Ishikawa (cell line): ENCODE data around the gene RAB6B.
A peak's percentile ranks its signal among the peaks of the same experiment; 100 is the strongest.

Source experiments
- CEBPB ChIP-seq: IDR thresholded peaks from 2 replicates; pipeline ENCODE4 v1.6.1; 2012
- CREB1 ChIP-seq: IDR thresholded peaks from 2 replicates; pipeline ENCODE4 v1.6.1; 2012; ENCODE audit warnings: low read depth
- EGR1 ChIP-seq: IDR thresholded peaks from 2 replicates; pipeline ENCODE4 v1.6.1; 2012
- EP300 ChIP-seq: IDR thresholded peaks from 2 replicates; pipeline ENCODE4 v1.6.1; 2012; ENCODE audit warnings: borderline replicate concordance
- FOXM1 ChIP-seq: IDR thresholded peaks from 2 replicates; pipeline ENCODE4 v1.6.1; 2012; ENCODE audit warnings: low read depth, borderline replicate concordance
- NFIC ChIP-seq: IDR thresholded peaks from 2 replicates; pipeline ENCODE4 v1.6.1; 2012
- RAD21 ChIP-seq: IDR thresholded peaks from 2 replicates; pipeline ENCODE4 v1.6.1; 2012; ENCODE audit warnings: low read depth
- TAF1 ChIP-seq: IDR thresholded peaks from 2 replicates; pipeline ENCODE4 v1.6.1; 2012; ENCODE audit warnings: low read depth, mild to moderate bottlenecking
- TCF12 ChIP-seq: IDR thresholded peaks from 2 replicates; pipeline ENCODE4 v1.6.1; 2012; ENCODE audit warnings: low read depth
- TEAD4 ChIP-seq: IDR thresholded peaks from 2 replicates; pipeline ENCODE4 v1.6.1; 2012
- YY1 ChIP-seq: IDR thresholded peaks from 2 replicates; pipeline ENCODE4 v1.6.1; 2012; ENCODE audit warnings: low read depth
- ZBTB7A ChIP-seq: IDR thresholded peaks from 2 replicates; pipeline ENCODE4 v1.6.1; 2012; ENCODE audit warnings: low read depth
- TF ChIP-seq, protein P1 (sequence below): IDR thresholded peaks from 2 replicates; pipeline ENCODE4 v1.6.1; 2012
- TF ChIP-seq, protein P2 (sequence below): IDR thresholded peaks from 2 replicates; pipeline ENCODE4 v1.6.1; 2012; ENCODE audit warnings: low read depth, mild to moderate bottlenecking
- TF ChIP-seq, protein P3 (sequence below): IDR thresholded peaks from 2 replicates; pipeline ENCODE4 v1.6.1; 2012

RAB6B gene

DNA sequence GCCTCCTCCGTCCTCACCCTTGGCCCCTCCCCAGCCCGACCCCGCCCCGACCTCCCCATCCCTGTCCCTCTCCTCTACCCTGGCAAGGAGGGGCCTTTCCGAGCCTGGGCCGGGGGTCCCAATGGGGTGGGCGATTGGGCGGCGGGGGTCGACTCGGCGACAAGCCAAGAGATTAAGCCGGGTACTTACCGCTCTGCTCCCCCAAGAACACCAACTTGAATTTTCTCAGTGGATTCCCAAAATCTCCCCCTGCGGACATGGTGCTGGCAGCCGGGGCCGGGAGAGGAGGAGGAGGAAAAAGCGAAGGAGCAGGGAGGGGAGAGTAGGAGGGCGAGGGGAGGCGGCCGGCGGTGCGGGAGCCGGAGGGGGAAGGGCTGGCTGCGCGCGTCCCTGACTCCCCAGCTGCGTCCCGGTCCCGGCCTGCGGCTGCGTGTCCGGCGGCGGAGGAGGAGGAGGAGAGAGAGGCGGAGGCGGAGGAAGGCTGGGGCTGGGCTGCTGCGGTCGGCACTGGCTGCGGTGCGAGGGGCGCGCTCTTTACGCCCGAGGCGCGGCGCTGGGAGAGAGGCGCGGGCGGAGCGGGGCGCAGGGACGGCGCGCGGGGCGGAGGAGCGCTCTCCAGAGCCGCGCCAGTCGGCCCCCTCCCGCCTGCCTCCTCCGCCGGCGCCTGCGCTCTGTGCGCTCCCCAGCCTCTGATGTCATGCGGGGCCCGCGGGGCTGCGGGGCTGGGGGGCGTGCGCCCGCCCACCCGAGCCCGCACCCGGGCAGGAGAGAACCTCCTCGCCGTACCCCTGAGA is at the start of gene RAB6B:
Gene RAB6B (minus strand): TSS at position 675 of the 794 bp plus-strand sequence. CDS start 416 bp downstream, at position 259.
- TF ChIP-seq, protein P1, sequence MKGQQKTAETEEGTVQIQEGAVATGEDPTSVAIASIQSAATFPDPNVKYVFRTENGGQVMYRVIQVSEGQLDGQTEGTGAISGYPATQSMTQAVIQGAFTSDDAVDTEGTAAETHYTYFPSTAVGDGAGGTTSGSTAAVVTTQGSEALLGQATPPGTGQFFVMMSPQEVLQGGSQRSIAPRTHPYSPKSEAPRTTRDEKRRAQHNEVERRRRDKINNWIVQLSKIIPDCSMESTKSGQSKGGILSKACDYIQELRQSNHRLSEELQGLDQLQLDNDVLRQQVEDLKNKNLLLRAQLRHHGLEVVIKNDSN = no peak
- no peak for TF ChIP-seq TCF12
- TF ChIP-seq, protein P2, sequence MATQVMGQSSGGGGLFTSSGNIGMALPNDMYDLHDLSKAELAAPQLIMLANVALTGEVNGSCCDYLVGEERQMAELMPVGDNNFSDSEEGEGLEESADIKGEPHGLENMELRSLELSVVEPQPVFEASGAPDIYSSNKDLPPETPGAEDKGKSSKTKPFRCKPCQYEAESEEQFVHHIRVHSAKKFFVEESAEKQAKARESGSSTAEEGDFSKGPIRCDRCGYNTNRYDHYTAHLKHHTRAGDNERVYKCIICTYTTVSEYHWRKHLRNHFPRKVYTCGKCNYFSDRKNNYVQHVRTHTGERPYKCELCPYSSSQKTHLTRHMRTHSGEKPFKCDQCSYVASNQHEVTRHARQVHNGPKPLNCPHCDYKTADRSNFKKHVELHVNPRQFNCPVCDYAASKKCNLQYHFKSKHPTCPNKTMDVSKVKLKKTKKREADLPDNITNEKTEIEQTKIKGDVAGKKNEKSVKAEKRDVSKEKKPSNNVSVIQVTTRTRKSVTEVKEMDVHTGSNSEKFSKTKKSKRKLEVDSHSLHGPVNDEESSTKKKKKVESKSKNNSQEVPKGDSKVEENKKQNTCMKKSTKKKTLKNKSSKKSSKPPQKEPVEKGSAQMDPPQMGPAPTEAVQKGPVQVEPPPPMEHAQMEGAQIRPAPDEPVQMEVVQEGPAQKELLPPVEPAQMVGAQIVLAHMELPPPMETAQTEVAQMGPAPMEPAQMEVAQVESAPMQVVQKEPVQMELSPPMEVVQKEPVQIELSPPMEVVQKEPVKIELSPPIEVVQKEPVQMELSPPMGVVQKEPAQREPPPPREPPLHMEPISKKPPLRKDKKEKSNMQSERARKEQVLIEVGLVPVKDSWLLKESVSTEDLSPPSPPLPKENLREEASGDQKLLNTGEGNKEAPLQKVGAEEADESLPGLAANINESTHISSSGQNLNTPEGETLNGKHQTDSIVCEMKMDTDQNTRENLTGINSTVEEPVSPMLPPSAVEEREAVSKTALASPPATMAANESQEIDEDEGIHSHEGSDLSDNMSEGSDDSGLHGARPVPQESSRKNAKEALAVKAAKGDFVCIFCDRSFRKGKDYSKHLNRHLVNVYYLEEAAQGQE = no peak
- no peak for TF ChIP-seq YY1
- TF ChIP-seq, protein P3, sequence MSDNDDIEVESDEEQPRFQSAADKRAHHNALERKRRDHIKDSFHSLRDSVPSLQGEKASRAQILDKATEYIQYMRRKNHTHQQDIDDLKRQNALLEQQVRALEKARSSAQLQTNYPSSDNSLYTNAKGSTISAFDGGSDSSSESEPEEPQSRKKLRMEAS = no peak; the same call in 1 of the 2 replicates
- no peak for TF ChIP-seq TEAD4
- peak; percentile 53; the same call in 1 of the 2 replicates for TF ChIP-seq ZBTB7A
- TF ChIP-seq RAD21 = no peak
- TF ChIP-seq FOXM1 = no peak
- TF ChIP-seq EGR1 = 0 out of 2 replicates have a peak, but pooled peaks have one; percentile 34
- TF ChIP-seq CREB1 = no peak
- no peak; the same call in 1 of the 2 replicates for TF ChIP-seq TAF1
- no peak for TF ChIP-seq CEBPB
- no peak for TF ChIP-seq NFIC

DNA sequence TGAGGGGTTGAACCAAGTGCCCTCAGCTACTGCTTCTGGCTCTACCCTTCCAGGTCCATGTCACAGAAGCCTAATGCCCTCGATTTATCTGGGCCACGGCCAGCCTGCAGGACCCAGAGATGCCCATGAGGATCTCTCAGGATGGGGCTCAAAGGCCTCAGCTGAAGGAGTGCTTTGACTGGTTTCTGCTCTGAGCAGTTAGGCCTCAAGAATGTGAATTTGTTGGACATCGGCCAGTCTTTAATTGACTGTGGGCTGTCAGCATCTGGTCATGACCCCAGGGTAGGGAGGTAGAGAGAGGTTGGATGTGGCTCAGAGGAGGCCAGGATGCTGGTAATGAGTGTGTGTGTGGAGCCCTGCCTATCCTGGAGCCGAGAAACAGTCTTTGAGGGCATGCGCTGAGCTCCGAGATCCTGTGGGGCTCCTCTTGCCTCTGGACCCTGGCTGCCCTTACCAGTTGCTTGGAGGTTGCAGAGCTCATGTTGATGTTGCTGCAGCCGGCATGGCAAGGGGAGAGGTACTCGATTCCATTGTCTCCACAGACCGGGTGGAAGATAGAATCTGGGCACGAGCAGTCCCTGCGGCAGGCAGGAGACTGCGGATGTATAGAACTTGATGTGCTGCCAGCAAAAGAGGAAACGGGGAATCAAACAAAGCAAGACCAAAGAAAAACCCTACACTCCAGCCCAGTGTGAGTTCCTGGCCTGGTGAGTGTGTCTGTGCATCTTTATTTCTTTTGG is 49.1 kb upstream of the RAB6B start:
- TF ChIP-seq EP300 = no peak
- peak; percentile 57; the same call in 1 of the 2 replicates for TF ChIP-seq NFIC
- TF ChIP-seq TCF12 = no peak

DNA sequence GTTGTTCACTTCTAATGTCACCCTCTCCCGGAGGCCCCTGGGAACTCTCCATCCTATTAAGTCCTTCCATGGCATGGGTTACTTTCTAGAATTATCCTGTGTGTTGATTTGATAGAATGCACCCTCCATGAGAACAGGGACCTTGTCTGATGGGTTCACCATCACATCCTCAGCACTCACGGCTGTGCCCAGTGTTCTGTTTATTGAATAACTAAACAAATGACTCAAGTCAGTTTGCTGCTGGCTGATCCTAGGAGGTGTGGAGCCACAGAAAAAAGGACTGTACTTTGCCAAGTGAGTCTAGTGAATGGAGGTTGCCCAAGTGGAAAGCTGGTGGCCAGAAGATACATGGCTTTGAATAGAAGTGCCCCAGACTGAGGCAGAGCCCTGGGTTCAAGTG is 48.5 kb upstream of the RAB6B start:
- TF ChIP-seq YY1 = no peak
- TF ChIP-seq, protein P2 = no peak
- no peak for TF ChIP-seq CEBPB
- TF ChIP-seq EGR1 = no peak
- TF ChIP-seq FOXM1 = no peak
- TF ChIP-seq EP300 = no peak
- TF ChIP-seq, protein P1 = no peak
- no peak for TF ChIP-seq ZBTB7A
- TF ChIP-seq NFIC = no peak
- no peak for TF ChIP-seq TAF1
- no peak for TF ChIP-seq RAD21
- TF ChIP-seq TCF12 = no peak
- TF ChIP-seq, protein P3 = no peak

DNA sequence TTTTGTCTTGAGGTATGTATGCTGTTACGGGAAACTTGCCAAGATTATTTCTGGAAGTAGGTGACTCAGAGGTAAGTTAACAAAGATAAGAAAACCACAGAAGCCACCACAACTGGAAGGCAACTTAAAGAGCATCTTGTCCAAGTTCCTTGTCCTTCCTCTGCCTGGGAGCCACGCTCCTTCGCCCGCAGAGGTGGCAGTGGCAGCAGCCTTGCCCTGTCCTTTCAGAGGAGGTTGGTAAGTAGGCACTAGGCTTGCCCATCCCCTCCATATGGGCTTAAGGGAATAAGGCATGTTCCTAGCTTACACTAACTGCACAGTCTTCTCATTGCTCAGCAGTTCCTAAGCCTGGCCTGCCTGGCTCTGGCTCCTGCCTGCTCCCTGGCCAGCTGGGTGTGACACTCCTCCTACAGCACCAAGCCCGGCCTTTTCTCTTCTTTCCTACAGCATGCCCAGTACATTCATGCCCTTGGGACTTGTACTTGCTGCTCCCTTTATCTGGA is 48.0 kb upstream of the RAB6B start:
- TF ChIP-seq CEBPB (no peak), NFIC (peak; percentile 56)

DNA sequence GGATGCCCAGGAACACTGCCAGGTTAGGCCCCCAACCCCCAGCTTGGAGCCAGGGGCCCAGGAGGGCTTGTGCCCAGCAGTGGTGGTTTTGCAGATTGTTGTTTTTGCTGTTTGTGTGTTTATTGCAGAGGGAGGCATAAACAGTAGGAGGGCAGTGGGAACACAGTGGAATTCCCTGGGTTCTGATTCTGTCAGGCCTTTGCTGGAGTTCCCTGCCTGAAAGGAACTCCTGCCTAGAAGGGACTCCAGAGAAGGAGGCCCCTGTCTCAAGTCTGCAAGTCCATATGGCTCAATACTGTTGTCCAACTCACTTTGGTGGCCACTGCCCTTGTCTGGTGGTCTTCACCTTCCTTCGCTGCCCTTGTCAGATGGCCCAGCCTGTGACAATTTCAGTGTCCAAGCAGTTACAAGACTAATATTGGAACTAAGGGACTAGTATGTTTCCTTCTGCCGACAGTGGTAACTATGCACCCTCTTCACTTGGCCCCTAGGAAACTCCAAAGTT is 47.4 kb upstream of the RAB6B start:
- TF ChIP-seq TAF1 (no peak), EP300 (no peak), EGR1 (no peak), ZBTB7A (no peak), TCF12 (no peak), RAD21 (no peak), CREB1 (no peak), NFIC (no peak), FOXM1 (no peak), TEAD4 (no peak)
- TF ChIP-seq, protein P1 = no peak
- TF ChIP-seq, protein P3 = no peak
- TF ChIP-seq, protein P2 = no peak
